Stimulated activated CD4-positive, alpha-beta T cell treated with anti-CD3 and anti-CD28 coated beads, TNF-alpha, amount 100 ng/mL, for 48 hours (primary cell): ENCODE data around the gene ARPC5L.
A peak's percentile ranks its signal among the peaks of the same experiment; 100 is the strongest.
"Not testable (repeated sequence)": the region's sequence is repeated elsewhere in the genome, so short reads cannot be mapped to it uniquely, and the experiment has no call there.

Experiments used
- DNase-seq, 3 donors: peaks; one replicate each; pipeline ENCODE4 v3.0.0-alpha.2; 2020; ENCODE audit warnings: low read depth in 3 of 3

Gene ARPC5L

DNA sequence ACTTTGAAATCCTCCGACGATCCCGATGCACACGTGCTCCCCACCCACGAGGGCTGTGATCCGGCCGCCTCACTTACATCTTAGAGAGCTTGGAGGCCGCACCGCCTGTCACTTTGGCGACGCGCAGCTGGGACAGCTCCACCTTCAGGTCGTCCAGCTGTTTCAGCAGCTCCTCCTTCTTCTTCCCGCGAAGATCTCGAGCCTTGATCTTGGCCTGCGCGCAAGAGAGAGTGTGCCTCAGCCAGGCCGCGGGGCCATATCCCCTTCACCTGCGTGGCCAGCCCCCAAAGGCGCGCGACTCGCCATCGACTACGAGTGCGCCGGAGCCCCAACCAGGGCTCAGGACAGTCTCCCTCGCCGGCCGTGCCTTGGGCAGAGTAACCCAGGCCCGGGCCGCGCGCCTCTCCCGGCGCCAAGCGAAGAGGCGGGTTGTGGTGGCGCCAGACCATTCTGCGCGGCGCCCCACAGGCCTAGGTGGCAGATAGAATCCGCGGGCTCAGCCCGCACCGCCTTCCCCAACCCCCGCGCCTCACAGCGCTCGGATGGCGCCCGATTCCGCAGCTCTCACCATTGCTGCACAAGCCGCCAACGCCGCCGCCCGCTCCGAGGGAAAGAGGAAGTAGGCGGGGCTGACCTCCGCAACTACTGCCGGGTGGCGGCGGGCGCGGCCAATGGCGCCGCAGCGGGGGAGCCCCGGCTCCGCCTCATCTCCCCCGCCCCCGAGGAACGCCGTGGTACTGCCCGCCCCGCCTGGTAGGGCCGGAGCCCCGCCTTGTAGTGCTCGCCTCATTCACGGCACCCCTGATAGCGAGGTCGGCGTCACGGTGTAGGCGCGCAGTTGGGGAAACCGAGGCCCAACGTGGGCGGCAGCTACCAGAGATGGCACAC is at the start of gene ARPC5L, which contains the start of gene RPL35:
Gene ARPC5L, plus strand, starts transcription at position 789 of the 888 bp plus-strand sequence. CDS start 7,161 bp downstream, outside the sequence.
Gene RPL35, minus strand, starts transcription at position 616 of the 888 bp plus-strand sequence. Its CDS starts 45 bp downstream, at position 571.
- DNase-seq, result peak; percentile 91 to 96 (median 93)

DNA sequence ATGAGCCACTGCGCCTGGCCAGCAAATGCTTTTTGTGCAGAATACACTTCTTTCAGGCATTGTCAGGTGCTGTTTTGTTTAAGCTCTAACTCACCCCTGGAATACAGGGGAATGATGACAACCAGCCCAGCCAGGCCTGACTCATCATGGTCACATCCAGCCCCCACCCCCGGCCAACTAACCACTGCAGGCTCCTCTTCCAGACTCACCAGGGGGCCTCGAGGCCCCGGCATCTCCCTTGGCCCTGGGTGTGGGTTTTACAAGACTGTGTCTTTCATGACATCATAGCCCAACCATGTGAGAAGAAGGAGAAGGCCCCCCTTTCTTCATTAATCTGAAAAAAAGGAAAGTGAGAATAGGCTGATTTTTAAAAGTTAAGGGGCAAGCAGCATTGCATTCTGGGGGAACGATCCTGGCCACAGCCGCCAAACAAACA is 49.5 kb upstream of the ARPC5L start:
- DNase-seq, result no peak

DNA sequence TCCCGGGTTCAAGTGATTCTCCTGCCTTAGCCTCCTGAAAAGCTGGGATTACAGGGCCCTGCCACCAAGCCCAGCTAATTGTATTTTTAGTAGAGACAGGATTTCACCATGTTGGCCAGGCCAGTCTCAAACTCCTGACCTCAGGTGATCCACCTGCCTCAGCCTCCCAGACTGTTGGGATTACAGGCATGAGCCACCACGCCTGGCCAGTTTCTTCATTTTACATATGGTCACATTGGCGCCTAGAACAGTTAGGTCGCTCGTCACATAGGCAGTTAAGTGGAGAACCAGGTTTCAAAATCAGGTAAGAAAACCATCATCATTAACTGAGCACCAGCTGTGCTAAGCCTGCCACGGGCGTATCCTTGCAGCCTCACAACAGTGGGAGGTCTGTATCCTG is 48.9 kb upstream of the ARPC5L start:
- no peak for DNase-seq

GRCh38 chr9:124813501-124814163 is 48.3 kb upstream of the ARPC5L start:
- no peak for DNase-seq

GRCh38 chr9:124814164-124814535 is 47.8 kb upstream of the ARPC5L start:
- no peak for DNase-seq

DNA sequence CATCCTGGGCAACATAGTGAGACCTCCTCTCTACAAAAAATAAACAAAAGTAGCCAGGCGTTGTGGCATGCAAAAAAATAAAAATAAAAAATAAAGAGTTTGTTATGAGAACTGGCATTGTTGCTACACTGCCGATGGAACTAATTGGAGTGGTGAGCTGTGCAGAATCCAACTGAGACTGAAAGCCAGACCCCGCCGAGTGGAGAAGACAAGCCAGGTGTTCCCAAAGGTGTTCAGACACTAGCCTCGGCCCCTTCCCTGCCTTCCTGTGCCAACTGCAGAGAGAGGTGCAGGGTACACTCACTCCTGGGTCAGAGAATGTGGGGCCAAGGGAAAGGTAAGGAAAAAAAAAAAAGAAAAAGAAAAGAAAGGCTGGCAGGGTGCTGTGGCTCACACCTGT is 46.3 kb upstream of the ARPC5L start:
- no peak for DNase-seq

DNA sequence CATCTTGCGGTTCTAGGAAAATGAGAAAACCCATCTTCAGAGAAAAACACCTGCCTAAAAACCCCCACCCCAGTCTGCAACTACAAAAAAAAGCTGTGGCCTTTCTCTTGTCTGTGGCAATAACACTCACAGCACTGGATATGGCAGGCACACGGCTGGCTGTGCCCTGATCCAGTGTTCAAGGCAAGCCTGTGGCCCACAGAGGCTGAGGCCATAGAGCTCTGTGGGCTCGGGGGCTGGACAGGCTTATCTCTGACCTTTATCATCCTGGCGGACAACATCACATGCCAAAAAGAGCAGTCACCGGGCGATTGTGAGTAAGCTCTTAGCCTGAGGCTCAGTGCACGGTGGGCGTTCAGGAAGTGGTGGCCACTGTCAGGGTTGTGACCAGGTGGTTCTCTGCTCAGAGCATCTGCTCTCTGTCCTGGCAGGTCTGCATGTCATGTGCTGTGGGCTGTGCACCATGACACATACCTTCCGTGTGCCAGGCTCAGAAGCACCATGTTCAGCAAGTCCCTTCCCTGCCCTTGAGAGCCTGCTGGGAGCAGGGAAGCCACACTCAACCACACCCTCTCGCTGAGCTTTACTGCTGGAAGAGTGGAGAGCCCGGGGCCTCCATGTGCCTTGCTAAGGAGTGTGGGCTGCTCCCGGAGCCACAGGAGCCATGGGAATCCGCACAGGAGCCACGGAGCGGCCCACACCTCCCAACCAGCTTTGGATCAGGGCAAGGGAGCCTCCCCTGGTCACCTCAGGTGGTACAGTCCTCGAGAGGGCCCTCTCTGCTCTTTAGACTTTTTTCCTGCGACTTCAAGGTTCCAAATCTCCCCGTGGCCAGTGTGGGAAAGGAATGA is 43.3 kb upstream of the ARPC5L start:
- DNase-seq, result no peak

GRCh38 chr9:124820698-124821623 is 41.0 kb upstream of the ARPC5L start:
- no peak for DNase-seq

- DNase-seq, result no peak
Observed at GRCh38 chr9:124828489-124829333, 33.2 kb upstream of the ARPC5L start.

DNA sequence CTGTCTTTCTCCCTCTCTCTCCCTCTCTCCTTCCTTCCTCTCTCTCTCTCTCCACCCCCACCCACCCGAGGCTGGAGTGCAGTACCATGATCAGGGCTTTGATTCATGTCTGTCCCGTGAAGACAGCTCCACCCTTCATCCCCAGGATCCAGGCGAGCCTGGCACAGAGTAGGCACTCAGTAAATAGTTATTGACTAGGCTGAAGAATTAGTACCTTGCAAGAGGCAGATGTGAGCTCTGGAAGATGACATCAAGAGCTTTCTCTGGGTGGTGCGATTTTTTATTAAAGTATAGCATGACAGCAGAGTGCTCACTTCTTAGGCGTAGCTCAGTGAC is 32.6 kb upstream of the ARPC5L start:
- DNase-seq, result no peak

DNA sequence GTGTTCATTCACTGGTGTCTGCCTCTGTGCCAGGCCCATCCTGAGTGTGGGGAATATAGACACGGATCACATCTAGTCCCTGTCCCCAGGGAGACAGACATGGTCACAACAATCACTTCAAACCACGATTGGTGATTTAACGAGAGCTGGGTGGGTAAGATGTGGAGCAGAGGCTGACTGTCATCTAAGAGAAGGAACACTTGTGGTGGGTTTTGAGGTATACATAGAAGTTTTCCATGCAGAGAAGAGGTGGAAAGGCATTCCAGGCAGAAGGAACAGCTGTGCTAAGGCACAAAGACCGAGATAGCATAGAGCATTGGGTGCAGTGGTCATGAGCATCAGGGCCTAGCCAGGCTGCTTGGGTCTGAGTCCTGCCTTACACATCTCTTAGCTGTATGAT is 31.3 kb upstream of the ARPC5L start:
- no peak for DNase-seq

DNA sequence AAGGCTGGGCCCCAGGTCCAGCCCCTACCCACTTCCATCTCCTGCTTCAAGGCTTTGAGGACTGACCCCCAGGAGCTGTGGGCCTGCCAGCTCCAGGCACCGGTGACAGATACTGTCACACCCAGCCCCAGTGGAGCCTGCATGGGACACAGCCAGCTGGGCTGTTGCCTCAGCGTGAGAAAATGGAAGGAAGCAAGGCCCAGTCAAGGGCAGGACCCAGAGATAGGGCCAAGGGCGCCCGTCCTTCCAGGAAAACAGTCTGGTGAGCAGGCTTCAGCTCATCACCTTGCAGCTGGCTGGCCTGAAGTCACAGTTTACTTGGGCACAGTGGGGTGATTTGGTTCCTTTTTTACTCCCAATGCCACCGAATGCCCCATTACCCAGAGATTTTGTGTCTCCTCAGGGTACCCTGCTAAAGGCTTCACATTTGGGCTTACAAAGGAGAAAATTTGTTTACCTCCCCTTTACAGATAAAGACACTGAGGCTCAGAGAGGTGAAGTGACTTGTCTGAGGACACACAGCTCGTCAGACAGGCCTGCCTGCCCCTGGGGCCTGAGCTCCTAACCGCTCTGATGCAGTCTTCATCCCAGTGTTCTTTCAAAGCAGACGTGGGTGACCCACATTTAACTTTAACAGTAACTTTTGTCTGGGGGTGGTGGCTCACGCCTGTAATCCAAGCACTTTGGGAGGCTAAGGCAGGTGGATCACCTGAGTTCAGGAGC is 30.1 kb upstream of the ARPC5L start:
- no peak for DNase-seq

DNA sequence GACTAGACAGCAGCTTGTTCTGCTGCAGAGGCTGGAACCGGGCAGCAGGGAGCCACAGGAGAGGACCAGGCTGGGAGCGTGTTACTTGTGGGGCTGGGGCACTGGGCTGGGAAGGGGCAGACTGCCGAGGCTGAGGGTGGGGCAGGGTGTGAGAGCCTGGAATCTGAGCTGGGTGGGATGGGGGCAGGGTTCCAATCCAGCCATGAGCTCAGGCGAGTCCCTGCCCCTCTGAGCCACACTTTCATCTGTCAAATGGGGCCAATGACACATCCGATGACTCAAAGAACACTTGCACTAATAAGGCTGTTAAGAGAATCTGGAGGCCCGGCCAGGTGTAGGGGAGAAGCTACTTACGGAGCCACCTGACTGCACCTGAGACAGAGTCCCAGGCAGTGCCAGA is 27.3 kb upstream of the ARPC5L start:
- no peak for DNase-seq

- no peak for DNase-seq
Observed at GRCh38 chr9:124835026-124835557, 26.8 kb upstream of the ARPC5L start.

DNA sequence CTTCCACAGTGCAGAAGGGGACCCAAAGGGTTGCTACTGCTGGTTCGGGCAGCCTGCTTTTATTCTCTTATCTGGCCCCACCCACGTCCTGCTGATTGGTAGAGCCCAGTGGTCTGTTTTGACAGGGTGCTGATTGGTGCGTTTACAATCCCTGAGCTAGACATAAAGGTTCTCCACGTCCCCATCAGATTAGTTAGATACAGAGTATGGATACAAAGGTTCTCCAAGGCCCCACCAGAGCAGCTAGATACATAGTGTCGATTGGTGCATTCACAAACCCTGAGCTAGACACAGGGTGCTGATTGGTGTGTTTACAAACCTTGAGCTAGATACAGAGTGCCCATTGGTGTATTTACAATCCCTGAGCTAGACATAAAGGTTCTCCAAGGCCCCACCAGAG is 23.8 kb upstream of the ARPC5L start:
- DNase-seq, result not testable (repeated sequence)

- not testable (repeated sequence) for DNase-seq
Observed at GRCh38 chr9:124838567-124839275, 23.2 kb upstream of the ARPC5L start.

DNA sequence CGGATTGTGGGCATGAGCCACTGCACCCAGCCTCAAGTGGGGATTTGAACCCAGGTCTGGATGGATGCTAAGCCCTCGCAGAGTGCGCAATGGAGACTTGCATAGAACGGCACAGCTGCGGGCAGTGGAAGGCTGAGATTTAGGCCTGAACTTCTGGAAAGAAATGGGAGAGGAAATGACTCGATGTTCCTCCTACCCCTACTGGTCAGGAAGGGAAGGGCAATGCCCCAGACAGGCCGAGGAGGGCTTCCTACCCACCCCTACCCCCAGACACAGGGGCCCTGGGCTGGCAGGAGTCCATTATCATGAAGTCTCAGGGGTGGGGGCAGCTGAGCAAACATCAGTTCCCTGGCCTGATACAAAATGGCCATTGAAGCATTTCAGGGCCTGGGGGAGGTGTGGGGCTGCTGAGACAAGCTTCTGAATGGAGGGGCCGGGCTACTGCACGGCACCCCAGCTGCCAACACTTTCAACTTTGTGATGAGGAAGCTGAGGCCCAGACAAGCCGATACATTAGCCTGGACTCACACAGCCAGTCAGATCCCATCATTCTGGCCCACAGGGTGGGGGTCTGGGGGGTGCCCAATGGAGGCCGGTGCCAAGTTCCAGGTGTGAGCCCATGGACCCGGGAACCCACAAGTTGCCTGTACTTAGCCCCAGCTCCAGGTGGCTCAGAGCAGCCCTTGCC is 22.2 kb upstream of the ARPC5L start:
- no peak for DNase-seq

GRCh38 chr9:124840300-124840833 is 21.6 kb upstream of the ARPC5L start:
- DNase-seq, result no peak
